ENCODE results near the gene MAGT1.

MAGT1 gene

DNA sequence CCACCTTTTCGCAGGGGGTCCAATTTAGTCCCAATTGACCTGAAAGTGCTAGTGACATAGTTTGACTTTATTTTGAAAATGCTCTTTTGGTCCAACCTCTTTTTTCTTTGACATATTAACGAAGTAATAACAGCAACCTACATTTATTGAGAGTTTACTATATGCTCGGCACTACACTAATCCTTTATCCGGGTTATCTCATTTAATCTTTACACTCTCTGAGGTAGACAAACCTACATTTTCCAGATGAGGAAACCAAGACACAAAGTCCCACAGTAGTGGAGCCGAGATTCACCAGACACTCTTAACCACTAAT lies 108.9 kb downstream of the MAGT1 start:
- H3K9ac ChIP-seq (ENCODE audit: low read length in 5 of 5), result peak overlapping the region in 2 of 5 donors; percentile 76 to 85
- peak overlapping the region; percentile 65 to 82 (median 77) for H3K4me3 ChIP-seq (ENCODE audit: low read depth in 1 of 5, low read length in 5 of 5)
- no peaks in the 10 kb centered on the region for H3K36me3 ChIP-seq (ENCODE audit: control insufficient read depth in 5 of 5, insufficient read depth in 5 of 5, low read length in 5 of 5)
- peak overlapping the region; percentile 85 for H3K27ac ChIP-seq (ENCODE audit: low read depth, low read length)
- H3K27me3 ChIP-seq (ENCODE audit: control insufficient read depth in 5 of 5, insufficient read depth in 4 of 5, low read length in 5 of 5), result peaks cover 0 to 2% (median 0%) of the 10 kb centered on the region in 5 donors
- peaks cover 0 to 5% (median 0%) of the 10 kb centered on the region in 5 donors for H3K9me3 ChIP-seq (ENCODE audit: control insufficient read depth in 5 of 5, low read length in 5 of 5)
- H3K4me1 ChIP-seq (ENCODE audit: control insufficient read depth in 5 of 5, insufficient read depth in 5 of 5, low read length in 5 of 5), result peaks cover 0 to 20% (median 16%) of the 10 kb centered on the region in 5 donors

DNA sequence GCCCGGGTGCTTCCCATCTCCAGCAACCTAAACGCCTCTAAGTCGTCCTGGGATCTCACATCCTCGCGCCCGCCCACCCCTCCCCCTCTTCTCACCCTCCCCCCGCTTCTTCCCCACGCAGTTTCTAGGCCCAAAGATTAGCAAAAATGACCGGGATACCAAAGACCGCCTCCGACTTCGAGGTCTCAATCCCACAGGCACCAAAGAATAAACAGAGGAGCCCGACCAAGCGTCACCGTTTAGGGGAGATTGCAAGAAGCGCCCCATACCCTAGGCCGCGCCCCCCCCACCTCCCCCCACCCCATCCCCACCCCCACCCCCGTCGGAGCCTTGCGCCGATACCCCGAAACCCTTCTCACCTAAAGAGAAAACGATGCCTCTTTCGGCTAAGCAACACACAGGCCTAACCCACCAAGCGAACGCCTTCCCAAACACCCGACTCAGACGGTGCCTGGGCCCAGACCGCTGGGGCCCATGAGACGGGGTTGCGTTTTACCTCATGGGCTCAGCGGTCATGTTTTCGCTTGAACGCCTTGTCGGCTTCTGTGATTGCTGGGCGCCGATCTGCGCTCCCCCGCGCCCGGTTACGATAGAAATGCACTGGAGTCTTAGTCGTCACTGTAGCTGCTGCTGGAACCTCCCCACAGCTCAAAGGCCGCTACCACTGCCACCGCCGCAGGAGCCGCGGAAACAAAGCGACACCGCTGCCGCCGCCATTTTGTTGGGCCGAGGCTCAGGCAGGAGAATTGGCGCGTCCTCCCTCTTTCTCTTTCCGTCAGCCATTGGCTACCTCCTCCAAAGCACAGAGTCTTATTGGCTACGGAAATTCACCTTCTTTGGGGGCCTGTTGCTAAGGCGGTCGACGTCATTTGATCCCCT lies 109.5 kb downstream of the MAGT1 start, which contains the start of gene ATRX:
Gene ATRX, minus strand, starts transcription at position 731 of the 879 bp plus-strand sequence. Its CDS starts 215 bp downstream, at position 516.
- H3K4me3 ChIP-seq (ENCODE audit: low read depth in 1 of 5, low read length in 5 of 5), result peak within 1 kb of the TSS; percentile 65 to 82 (median 77)

DNA sequence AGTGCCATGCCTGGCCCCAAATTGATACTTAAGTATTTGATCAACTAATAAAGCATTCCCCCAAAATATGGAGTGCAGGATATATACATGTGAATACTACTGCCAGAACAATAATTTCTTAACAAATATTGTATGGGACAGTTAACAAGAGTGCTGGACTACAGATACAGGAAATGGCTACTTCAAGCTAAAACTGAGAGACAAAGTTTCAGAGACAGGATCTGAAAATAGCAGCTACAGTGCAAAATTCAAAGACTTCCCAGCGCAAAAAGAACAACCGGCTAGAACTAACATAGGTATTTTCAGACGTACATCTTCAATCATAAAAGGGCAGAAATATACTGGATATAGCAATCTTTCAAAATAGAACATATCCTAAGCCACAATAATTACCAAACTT lies 115.5 kb downstream of the MAGT1 start:
- H3K4me1 ChIP-seq (ENCODE audit: control insufficient read depth in 5 of 5, insufficient read depth in 5 of 5, low read length in 5 of 5), result peaks cover 0 to 14% (median 4%) of the 10 kb centered on the region in 5 donors
- H3K27ac ChIP-seq (ENCODE audit: low read depth, low read length), result no peak overlapping the region
- H3K36me3 ChIP-seq (ENCODE audit: control insufficient read depth in 5 of 5, insufficient read depth in 5 of 5, low read length in 5 of 5), result no peaks in the 10 kb centered on the region
- H3K27me3 ChIP-seq (ENCODE audit: control insufficient read depth in 5 of 5, insufficient read depth in 4 of 5, low read length in 5 of 5), result no peaks in the 10 kb centered on the region
- H3K9me3 ChIP-seq (ENCODE audit: control insufficient read depth in 5 of 5, low read length in 5 of 5), result no peaks in the 10 kb centered on the region
- H3K4me3 ChIP-seq (ENCODE audit: low read depth in 1 of 5, low read length in 5 of 5), result no peak overlapping the region
- no peak overlapping the region for H3K9ac ChIP-seq (ENCODE audit: low read length in 5 of 5)

More for the DNA sequence above, 109.5 kb downstream of the MAGT1 start, which contains the start of gene ATRX:
- Histone ChIP-seq H3K4me1 (ENCODE audit: control insufficient read depth in 5 of 5, insufficient read depth in 5 of 5, low read length in 5 of 5) (peaks cover 0 to 20% (median 16%) of the 10 kb centered on the region in 5 donors), H3K27ac (ENCODE audit: low read depth, low read length) (peak within 1 kb of the TSS; percentile 85), H3K9me3 (ENCODE audit: control insufficient read depth in 5 of 5, low read length in 5 of 5) (peaks cover 0 to 5% (median 0%) of the 10 kb centered on the region in 5 donors), H3K27me3 (ENCODE audit: control insufficient read depth in 5 of 5, insufficient read depth in 4 of 5, low read length in 5 of 5) (peaks cover 0 to 2% (median 0%) of the 10 kb centered on the region in 5 donors), H3K36me3 (ENCODE audit: control insufficient read depth in 5 of 5, insufficient read depth in 5 of 5, low read length in 5 of 5) (no peaks in the 10 kb centered on the region), H3K9ac (ENCODE audit: low read length in 5 of 5) (peak within 1 kb of the TSS in 4 of 5 donors; percentile 62 to 85 (median 80))

DNA sequence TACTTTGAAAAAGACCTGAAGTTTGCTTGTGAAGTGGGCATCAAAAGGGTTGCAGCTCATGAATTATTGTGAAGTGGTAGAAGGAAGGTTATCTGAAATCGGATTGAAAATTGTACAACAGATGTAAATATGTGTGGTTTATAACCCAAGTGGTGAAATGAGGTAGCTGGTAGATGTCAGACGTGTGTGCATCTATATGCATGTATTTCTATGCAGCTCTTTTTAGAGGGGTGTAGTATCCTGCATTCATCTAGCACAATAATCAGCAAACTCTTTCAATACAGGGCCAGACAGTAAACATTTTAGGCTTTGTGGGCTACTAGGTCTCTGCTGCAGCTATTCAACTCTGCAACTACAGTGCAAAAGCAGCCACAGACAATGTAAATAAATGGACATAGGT lies 118.6 kb downstream of the MAGT1 start:
- no peak overlapping the region for H3K9ac ChIP-seq (ENCODE audit: low read length in 5 of 5)

More for the DNA sequence above, 118.6 kb downstream of the MAGT1 start:
- no peaks in the 10 kb centered on the region for H3K36me3 ChIP-seq (ENCODE audit: control insufficient read depth in 5 of 5, insufficient read depth in 5 of 5, low read length in 5 of 5)
- peaks cover 0 to 4% (median 0%) of the 10 kb centered on the region in 5 donors for H3K4me1 ChIP-seq (ENCODE audit: control insufficient read depth in 5 of 5, insufficient read depth in 5 of 5, low read length in 5 of 5)
- H3K9me3 ChIP-seq (ENCODE audit: control insufficient read depth in 5 of 5, low read length in 5 of 5), result no peaks in the 10 kb centered on the region
- H3K27me3 ChIP-seq (ENCODE audit: control insufficient read depth in 5 of 5, insufficient read depth in 4 of 5, low read length in 5 of 5), result no peaks in the 10 kb centered on the region
- no peak overlapping the region for H3K4me3 ChIP-seq (ENCODE audit: low read depth in 1 of 5, low read length in 5 of 5)
- no peak overlapping the region for H3K27ac ChIP-seq (ENCODE audit: low read depth, low read length)

All from subcutaneous abdominal adipose tissue (tissue), 5 donors.